ENCODE measurements around the gene FLRT2. TPM values are rescaled to one million over a fixed set of nuclear protein-coding genes. Genes with fewer than 3 reads are reported as not detected.

The FLRT2 gene
- total RNA-seq, 4 donors from 2014 or later, result 2.1 to 72.4 (median 9.6) TPM

DNA sequence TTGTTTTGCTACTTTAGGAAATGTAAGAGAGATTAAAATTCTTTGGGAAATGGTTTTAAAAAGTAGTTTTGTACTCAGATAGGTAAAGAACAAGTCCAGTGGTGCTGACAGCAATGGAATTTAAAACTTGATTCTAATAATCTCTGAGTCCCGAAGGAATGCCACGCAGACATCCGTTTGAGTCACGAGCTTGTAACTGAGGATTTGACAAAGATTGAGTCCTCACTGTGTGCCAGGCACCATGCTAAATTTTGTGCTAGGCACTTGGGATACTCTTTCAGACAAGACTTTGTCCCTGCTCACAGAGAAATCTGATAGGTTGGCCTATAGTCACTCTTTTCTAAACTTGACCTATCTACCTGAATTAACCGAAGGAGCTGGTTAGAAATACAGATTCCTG, 12.7 kb downstream of the FLRT2 start:
- no peaks in the 10 kb centered on the region for H3K4me1 ChIP-seq
- intact Hi-C loops (cut with DNase I; ENCODE audit: low total_unique reads), result no loop called here
- DNase-seq, result no peak
- H3K27me3 ChIP-seq, result no peaks in the 10 kb centered on the region
- no peak overlapping the region for H3K27ac ChIP-seq
- TF ChIP-seq CTCF (IDR thresholded peaks at IDR 0.05), result no peak
- TF ChIP-seq POLR2A (IDR thresholded peaks at IDR 0.05), result no peak
- H3K36me3 ChIP-seq, result no peaks in the 10 kb centered on the region
- no peak overlapping the region for H3K4me3 ChIP-seq
- H3K9me3 ChIP-seq, result no peaks in the 10 kb centered on the region

- intact Hi-C loops (cut with DNase I; ENCODE audit: low total_unique reads), result no loop called here
- DNase-seq, result no peak
- Histone ChIP-seq H3K9me3 (no peaks in the 10 kb centered on the region), H3K27me3 (no peaks in the 10 kb centered on the region), H3K27ac (no peak overlapping the region), H3K4me1 (no peaks in the 10 kb centered on the region), H3K4me3 (no peak overlapping the region), H3K36me3 (no peaks in the 10 kb centered on the region)
- TF ChIP-seq POLR2A (IDR thresholded peaks at IDR 0.05), result no peak
- TF ChIP-seq CTCF (IDR thresholded peaks at IDR 0.05), result no peak
Observed at GRCh38 chr14:85545738-85546137, 15.8 kb downstream of the FLRT2 start.

DNA sequence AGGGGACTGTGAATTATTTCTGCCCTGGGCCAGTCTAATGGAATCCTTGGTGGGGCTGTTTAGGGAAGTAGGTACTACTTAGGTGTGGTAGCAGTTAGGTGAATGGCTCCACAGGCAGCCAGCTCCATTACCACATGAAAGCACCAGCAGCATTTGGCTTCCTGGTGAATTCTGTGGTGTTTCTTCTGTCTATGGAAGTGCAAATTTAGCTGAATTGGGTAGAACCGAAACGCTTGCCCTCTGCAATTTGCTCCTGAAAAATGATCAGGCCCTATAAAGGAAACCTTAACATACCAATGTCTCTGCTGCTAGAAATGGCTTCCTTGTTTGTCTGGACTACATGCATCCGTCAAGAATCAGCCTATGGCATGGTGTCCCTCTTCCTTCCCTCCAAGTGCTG, 16.4 kb downstream of the FLRT2 start:
- intact Hi-C loops (cut with DNase I; ENCODE audit: low total_unique reads), result no loop called here
- Histone ChIP-seq H3K4me3 (no peak overlapping the region), H3K36me3 (no peaks in the 10 kb centered on the region), H3K27me3 (no peaks in the 10 kb centered on the region), H3K27ac (no peak overlapping the region), H3K9me3 (no peaks in the 10 kb centered on the region), H3K4me1 (no peaks in the 10 kb centered on the region)
- DNase-seq, result no peak
- TF ChIP-seq CTCF (IDR thresholded peaks at IDR 0.05) (no peak), POLR2A (IDR thresholded peaks at IDR 0.05) (no peak)

DNA sequence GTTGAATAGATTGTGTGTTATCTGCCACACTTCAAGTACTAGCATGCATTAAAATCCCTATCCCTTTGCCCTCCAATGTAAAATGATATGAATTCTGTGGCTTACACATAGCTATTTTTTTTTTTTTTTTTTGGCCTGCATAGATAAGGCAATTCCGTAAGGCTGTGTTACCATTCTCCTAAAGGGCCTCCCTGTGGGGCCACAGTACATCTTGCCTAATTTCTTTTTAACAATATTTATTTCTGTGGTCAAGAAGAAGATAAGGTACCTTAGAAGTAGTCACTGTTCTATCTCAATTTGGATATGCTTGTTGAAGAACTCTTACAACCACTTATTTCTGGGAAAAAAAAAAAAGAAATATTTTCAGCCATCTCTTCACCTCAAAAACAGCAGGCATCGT, 19.8 kb downstream of the FLRT2 start:
- Histone ChIP-seq H3K27me3 (no peaks in the 10 kb centered on the region), H3K27ac (no peak overlapping the region), H3K36me3 (no peaks in the 10 kb centered on the region), H3K4me1 (no peaks in the 10 kb centered on the region), H3K9me3 (no peaks in the 10 kb centered on the region), H3K4me3 (no peak overlapping the region)
- TF ChIP-seq CTCF (IDR thresholded peaks at IDR 0.05) (no peak), POLR2A (IDR thresholded peaks at IDR 0.05) (no peak)
- DNase-seq, result no peak
- intact Hi-C loops (cut with DNase I; ENCODE audit: low total_unique reads), result no loop called here

- no peaks in the 10 kb centered on the region for H3K36me3 ChIP-seq
- H3K9me3 ChIP-seq, result no peaks in the 10 kb centered on the region
- no peak overlapping the region for H3K27ac ChIP-seq
- H3K4me3 ChIP-seq, result no peak overlapping the region
- DNase-seq, result no peak
- no peak for TF ChIP-seq POLR2A (IDR thresholded peaks at IDR 0.05)
- no peak for TF ChIP-seq CTCF (IDR thresholded peaks at IDR 0.05)
- H3K4me1 ChIP-seq, result no peaks in the 10 kb centered on the region
- intact Hi-C loops (cut with DNase I; ENCODE audit: low total_unique reads), result no loop called here
- H3K27me3 ChIP-seq, result no peaks in the 10 kb centered on the region
Observed at GRCh38 chr14:85554106-85554505, 24.2 kb downstream of the FLRT2 start.
